KMS-11 (cell line): ENCODE measurements around the gene GLB1L3.

ENCODE experiments used
- H2AFZ ChIP-seq: fragments of 200-600 bp; sonication (generic); 2 replicates; pipeline ENCODE4 v1.6.1; 2016; ENCODE audit warnings: antibody characterized with exemption, mixed run types, low read depth
- H3K27ac ChIP-seq: fragments of 200-600 bp; sonication (generic); 2 replicates; pipeline ENCODE4 v1.6.1; 2016; ENCODE audit warnings: mild to moderate bottlenecking, mixed run types
- H3K27me3 ChIP-seq: fragments of 200-600 bp; sonication (generic); 2 replicates; pipeline ENCODE4 v1.6.1; 2017; ENCODE audit warnings: mild to moderate bottlenecking, low read depth, mixed run types, moderate library complexity; ENCODE audit not compliant: insufficient read depth
- H3K36me3 ChIP-seq: fragments of 200-600 bp; sonication (generic); 2 replicates; pipeline ENCODE4 v1.6.1; 2017; ENCODE audit warnings: mild to moderate bottlenecking, mixed run types; ENCODE audit not compliant: insufficient read depth
- H3K4me1 ChIP-seq: fragments of 200-600 bp; sonication (generic); 2 replicates; pipeline ENCODE4 v1.6.1; 2016; ENCODE audit warnings: mild to moderate bottlenecking, low read depth, mixed run types; ENCODE audit not compliant: poor library complexity, severe bottlenecking
- H3K4me2 ChIP-seq: fragments of 200-600 bp; sonication (generic); 2 replicates; pipeline ENCODE4 v1.7.0; 2016; ENCODE audit warnings: mild to moderate bottlenecking, mixed run types
- H3K4me3 ChIP-seq: fragments of 200-600 bp; sonication (generic); IDR thresholded peaks from 2 replicates; pipeline ENCODE4 v1.6.1; 2017; ENCODE audit warnings: low read depth, low read length, mixed read lengths; ENCODE audit not compliant: insufficient read depth
- H3K79me2 ChIP-seq: fragments of 200-600 bp; sonication (generic); 2 replicates; pipeline ENCODE4 v1.6.1; 2016; ENCODE audit warnings: low read depth, mixed run types; ENCODE audit not compliant: insufficient read depth
- H3K9ac ChIP-seq: fragments of 200-600 bp; sonication (generic); 2 replicates; pipeline ENCODE4 v1.6.1; 2016; ENCODE audit warnings: mild to moderate bottlenecking, mixed run types
- H4K20me1 ChIP-seq: fragments of 200-600 bp; sonication (generic); 2 replicates; pipeline ENCODE4 v1.6.1; 2016; ENCODE audit warnings: mild to moderate bottlenecking, mixed run types; ENCODE audit not compliant: insufficient read depth
- TF ChIP-seq, protein P1 (sequence below): fragments of 200-600 bp; sonication (generic); conservative IDR thresholded peaks from 2 replicates; pipeline ENCODE4 v1.6.1; 2017; ENCODE audit warnings: low read depth, mild to moderate bottlenecking, antibody characterized with exemption, low read length, moderate library complexity, mixed read lengths

The GLB1L3 gene

DNA sequence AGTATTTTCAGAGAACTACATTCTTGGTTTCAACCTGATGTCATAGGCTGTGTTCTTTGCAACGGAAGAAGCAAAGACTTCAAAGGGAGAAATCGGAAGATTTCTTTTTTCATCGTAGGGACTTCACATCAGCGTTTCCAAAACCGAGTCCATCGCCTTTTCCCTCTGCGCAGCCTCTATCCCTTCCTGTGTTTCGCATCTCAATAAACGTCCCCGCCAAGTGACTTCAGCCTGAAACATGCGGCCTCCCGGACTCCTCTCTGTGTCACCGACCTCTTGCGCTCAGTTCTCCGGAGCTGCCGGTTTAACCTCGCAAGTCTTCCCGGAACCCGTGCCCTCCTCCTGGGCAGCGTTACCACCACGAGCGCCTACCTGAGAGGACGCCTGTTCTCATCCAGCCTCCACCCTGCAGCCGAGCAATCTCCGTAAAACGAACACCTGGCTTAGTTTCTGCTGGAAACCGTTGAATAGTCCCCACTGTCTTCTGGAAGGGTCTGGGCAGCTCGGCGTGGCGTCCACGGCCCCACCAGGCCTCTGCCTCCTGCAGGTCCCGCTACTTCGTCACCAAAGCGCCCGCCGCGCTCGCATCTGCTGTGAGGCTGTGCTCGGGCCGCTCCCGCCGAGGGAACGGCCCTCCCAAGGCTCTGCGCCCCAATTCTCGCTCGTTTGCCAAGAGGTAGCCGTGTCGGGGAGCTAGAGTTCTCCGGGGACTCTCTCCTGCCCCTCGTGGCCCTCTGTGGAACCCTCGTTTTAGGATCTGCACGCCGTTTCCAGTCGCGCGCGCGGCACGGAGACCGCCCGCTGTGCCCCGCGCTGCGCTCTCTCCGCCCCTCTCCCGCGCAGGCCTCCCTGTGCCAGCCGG is at the start of gene GLB1L3:
Gene GLB1L3 (plus strand): TSS at position 846 of the 862 bp plus-strand sequence. CDS start 362 bp downstream, outside the sequence.
- Histone ChIP-seq H3K79me2 (no peaks in the 10 kb centered on the region), H2AFZ (peak within 1 kb of the TSS; percentile 79), H3K9ac (peak within 1 kb of the TSS; percentile 79; the same call in 1 of the 2 replicates), H3K27me3 (no peaks in the 10 kb centered on the region), H3K4me1 (peaks cover 18% of the 10 kb centered on the region), H3K27ac (peak within 1 kb of the TSS; percentile 61; the same call in 1 of the 2 replicates), H3K4me2 (peak within 1 kb of the TSS; percentile 57), H3K36me3 (no peaks in the 10 kb centered on the region), H3K4me3 (no peak within 1 kb of the TSS), H4K20me1 (no peaks in the 10 kb centered on the region)
- TF ChIP-seq, protein P1, sequence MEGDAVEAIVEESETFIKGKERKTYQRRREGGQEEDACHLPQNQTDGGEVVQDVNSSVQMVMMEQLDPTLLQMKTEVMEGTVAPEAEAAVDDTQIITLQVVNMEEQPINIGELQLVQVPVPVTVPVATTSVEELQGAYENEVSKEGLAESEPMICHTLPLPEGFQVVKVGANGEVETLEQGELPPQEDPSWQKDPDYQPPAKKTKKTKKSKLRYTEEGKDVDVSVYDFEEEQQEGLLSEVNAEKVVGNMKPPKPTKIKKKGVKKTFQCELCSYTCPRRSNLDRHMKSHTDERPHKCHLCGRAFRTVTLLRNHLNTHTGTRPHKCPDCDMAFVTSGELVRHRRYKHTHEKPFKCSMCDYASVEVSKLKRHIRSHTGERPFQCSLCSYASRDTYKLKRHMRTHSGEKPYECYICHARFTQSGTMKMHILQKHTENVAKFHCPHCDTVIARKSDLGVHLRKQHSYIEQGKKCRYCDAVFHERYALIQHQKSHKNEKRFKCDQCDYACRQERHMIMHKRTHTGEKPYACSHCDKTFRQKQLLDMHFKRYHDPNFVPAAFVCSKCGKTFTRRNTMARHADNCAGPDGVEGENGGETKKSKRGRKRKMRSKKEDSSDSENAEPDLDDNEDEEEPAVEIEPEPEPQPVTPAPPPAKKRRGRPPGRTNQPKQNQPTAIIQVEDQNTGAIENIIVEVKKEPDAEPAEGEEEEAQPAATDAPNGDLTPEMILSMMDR, result no peak

DNA sequence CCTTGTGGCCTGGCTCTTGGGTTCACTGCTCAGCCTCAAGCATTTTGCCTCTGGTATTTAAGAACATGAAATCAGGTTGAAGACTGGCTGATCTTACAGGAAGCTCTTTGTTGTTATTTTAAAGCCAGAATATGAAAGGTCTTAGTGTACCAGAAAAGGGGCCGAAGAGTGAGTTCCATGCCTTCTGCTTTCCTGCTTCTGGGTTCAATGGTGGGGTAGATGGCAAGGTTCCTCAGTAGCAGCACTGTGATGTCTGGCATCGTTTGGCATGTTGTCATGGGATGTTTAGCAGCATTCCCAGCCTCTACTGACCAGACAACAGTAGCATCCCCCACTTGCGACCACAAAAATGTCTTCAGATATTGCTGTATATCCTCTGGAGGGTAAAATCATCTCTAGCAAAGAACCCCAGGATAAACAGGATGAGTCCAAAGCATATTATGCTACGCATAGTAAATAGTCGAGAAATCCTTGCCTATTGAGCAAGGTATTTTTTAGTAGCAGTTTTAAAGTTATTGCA is 49.3 kb upstream of the GLB1L3 start:
- Histone ChIP-seq H3K4me3 (no peak overlapping the region), H4K20me1 (no peaks in the 10 kb centered on the region), H2AFZ (no peak overlapping the region), H3K4me1 (peaks cover 17% of the 10 kb centered on the region), H3K9ac (no peak overlapping the region), H3K79me2 (peaks cover 48% of the 10 kb centered on the region), H3K27ac (no peak overlapping the region), H3K4me2 (peak overlapping the region; percentile 73), H3K36me3 (no peaks in the 10 kb centered on the region), H3K27me3 (no peaks in the 10 kb centered on the region)
- TF ChIP-seq, protein P1, result no peak

GRCh38 chr11:134228625-134229024 is 47.6 kb upstream of the GLB1L3 start:
- Histone ChIP-seq H3K79me2 (peaks cover 31% of the 10 kb centered on the region), H3K9ac (no peak overlapping the region), H3K4me1 (peaks cover 6% of the 10 kb centered on the region), H3K27me3 (no peaks in the 10 kb centered on the region), H3K4me3 (no peak overlapping the region), H3K27ac (no peak overlapping the region), H2AFZ (no peak overlapping the region), H4K20me1 (no peaks in the 10 kb centered on the region), H3K4me2 (no peak overlapping the region), H3K36me3 (no peaks in the 10 kb centered on the region)
- TF ChIP-seq, protein P1, result no peak

DNA sequence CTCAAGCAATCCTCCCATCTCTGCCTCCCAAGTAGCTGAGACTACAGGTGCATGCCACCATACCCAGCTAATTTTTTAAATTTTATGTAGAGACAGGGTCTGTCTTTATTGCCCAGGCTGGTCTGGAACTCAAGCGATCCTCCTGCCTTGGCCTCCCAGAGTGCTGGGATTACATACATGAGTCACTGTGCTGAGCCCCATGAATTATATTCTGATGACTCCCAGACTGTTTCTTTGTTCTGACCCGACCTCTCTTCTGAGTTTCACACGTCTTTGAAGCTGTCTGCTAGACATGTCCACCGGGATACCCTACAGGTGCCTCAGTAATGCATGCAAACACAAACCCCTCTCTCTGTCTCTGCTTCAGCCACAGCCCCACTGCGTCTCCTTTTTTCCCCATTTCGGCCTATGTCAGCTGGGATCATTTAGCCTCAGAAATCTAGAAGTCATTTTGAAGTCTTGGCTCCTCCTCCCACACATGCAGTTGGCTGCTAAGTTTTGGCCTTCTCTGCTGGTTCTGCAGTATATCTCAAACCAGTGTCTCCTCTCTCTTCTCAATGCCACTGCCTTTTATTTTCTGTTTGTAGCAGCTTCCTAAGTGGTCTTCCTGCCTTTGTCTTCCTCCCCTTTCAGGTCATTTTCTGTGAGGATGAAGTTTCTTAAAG is 46.9 kb upstream of the GLB1L3 start:
- H3K27me3 ChIP-seq, result no peaks in the 10 kb centered on the region
- no peak overlapping the region for H3K4me2 ChIP-seq
- no peak overlapping the region for H2AFZ ChIP-seq
- H3K4me1 ChIP-seq, result peaks cover 6% of the 10 kb centered on the region
- H3K4me3 ChIP-seq, result no peak overlapping the region
- TF ChIP-seq, protein P1, result no peak
- H3K36me3 ChIP-seq, result no peaks in the 10 kb centered on the region
- no peak overlapping the region for H3K27ac ChIP-seq
- H3K9ac ChIP-seq, result no peak overlapping the region
- H3K79me2 ChIP-seq, result peaks cover 31% of the 10 kb centered on the region
- H4K20me1 ChIP-seq, result no peaks in the 10 kb centered on the region
